Stimulated activated CD4-positive, alpha-beta T cell treated with anti-CD3 and anti-CD28 coated beads, Interleukin-12 subunit alpha, Interleukin-12 subunit beta, amount 100 ng/mL, for 4 hours (primary cell): ENCODE results near the gene TNFRSF18.
"Not testable (repeated sequence)": the region's sequence is repeated elsewhere in the genome, so short reads cannot be mapped to it uniquely, and the experiment has no call there.

ENCODE experiments used
- DNase-seq: peaks from one replicate; pipeline ENCODE4 v3.0.0-alpha.2; 2020

TNFRSF18 gene

GRCh38 chr1:1195726-1196125, 10.7 kb downstream of the TNFRSF18 start:
- DNase-seq = not testable (repeated sequence)

GRCh38 chr1:1194723-1195122, 11.7 kb downstream of the TNFRSF18 start:
- no peak for DNase-seq

- no peak for DNase-seq
These were observed 14.7 kb downstream of the TNFRSF18 start for GRCh38 chr1:1191734-1192133.

- no peak for DNase-seq
These were observed 17.3 kb downstream of the TNFRSF18 start for GRCh38 chr1:1189111-1189510.

- DNase-seq = no peak
These were observed 18.5 kb downstream of the TNFRSF18 start for GRCh38 chr1:1187938-1188337.

GRCh38 chr1:1185101-1185765, 21.2 kb downstream of the TNFRSF18 start:
- DNase-seq = no peak

- DNase-seq = no peak
These were observed 22.3 kb downstream of the TNFRSF18 start for GRCh38 chr1:1183833-1184775.

GRCh38 chr1:1183221-1183747, 23.1 kb downstream of the TNFRSF18 start:
- DNase-seq = no peak

- DNase-seq = no peak
These were observed 23.7 kb downstream of the TNFRSF18 start for GRCh38 chr1:1182491-1183220.

- no peak for DNase-seq
These were observed 24.4 kb downstream of the TNFRSF18 start for GRCh38 chr1:1181938-1182410.

- DNase-seq = no peak
These were observed 25.1 kb downstream of the TNFRSF18 start for GRCh38 chr1:1181129-1181937.

GRCh38 chr1:1179983-1180861, 26.2 kb downstream of the TNFRSF18 start:
- DNase-seq = no peak

GRCh38 chr1:1179346-1179982, 26.9 kb downstream of the TNFRSF18 start:
- no peak for DNase-seq

- no peak for DNase-seq
These were observed 27.5 kb downstream of the TNFRSF18 start for GRCh38 chr1:1178794-1179331.

GRCh38 chr1:1177452-1178206, 28.8 kb downstream of the TNFRSF18 start:
- no peak for DNase-seq

- DNase-seq = no peak
These were observed 29.5 kb downstream of the TNFRSF18 start for GRCh38 chr1:1176931-1177330.

GRCh38 chr1:1176063-1176761, 30.2 kb downstream of the TNFRSF18 start:
- not testable (repeated sequence) for DNase-seq

GRCh38 chr1:1175221-1176062, 30.9 kb downstream of the TNFRSF18 start:
- no peak for DNase-seq
